IMR-90 (cell line): ENCODE data around the gene SSNA1. TPM values are rescaled to one million over a fixed set of nuclear protein-coding genes. Genes with fewer than 3 reads are reported as not detected.
A peak's percentile ranks its signal among the peaks of the same experiment; 100 is the strongest.

Experiments used
- ATAC-seq: fragments of 200-7000 bp; cut with Tn5 transposase; 2 replicates; pipeline ENCODE4 v1.9.1; 2020; ENCODE audit warnings: low read depth, mild to moderate bottlenecking, moderate library complexity
- BruUV-seq: library from RNA; stranded (reverse); fragments of 400-500 nt; replicated peaks from 2 replicates; lab custom pipeline; 2021; lab: Mats Ljungman, UMichigan
- CTCF ChIA-PET: fragments of 300-600 bp; formaldehyde crosslinking; extraction: SDS; loops from one replicate; lab custom pipeline; 2021; ENCODE audit warnings: antibody characterized with exemption; lab: Yijun Ruan, JAX
- POLR2A ChIA-PET: fragments of 300-600 bp; sonication (Branson Sonifier 250); formaldehyde crosslinking; loops from one replicate; lab custom pipeline; 2022; ENCODE audit warnings: antibody characterized with exemption; ENCODE audit not compliant: unreplicated experiment; lab: Charles Lee
- DNase-seq: peaks from one replicate; pipeline ENCODE4 v3.0.0; 2013
- H2AFZ ChIP-seq: replicated peaks from 2 replicates; pipeline ENCODE3; 2013; ENCODE audit warnings: low read length, mild to moderate bottlenecking; ENCODE audit not compliant: poor library complexity
- H2AK5ac ChIP-seq: 2 replicates; pipeline ENCODE4 v1.6.1; 2013; ENCODE audit warnings: low read depth, low read length, inconsistent platforms
- H2AK9ac ChIP-seq: replicated peaks from 2 replicates; pipeline ENCODE3; 2013; ENCODE audit warnings: mild to moderate bottlenecking, low read depth, low read length, moderate library complexity; ENCODE audit not compliant: poor library complexity
- H2BK120ac ChIP-seq: 2 replicates; pipeline ENCODE4 v1.6.1; 2013; ENCODE audit warnings: low read depth, low read length, inconsistent platforms
- H2BK15ac ChIP-seq: 3 replicates; pipeline ENCODE4 v1.6.1; 2013; ENCODE audit warnings: low read depth, low read length, inconsistent platforms
- H2BK20ac ChIP-seq: 2 replicates; pipeline ENCODE4 v1.6.1; 2013; ENCODE audit warnings: low read depth, mild to moderate bottlenecking, inconsistent platforms, low read length, moderate library complexity
- H2BK5ac ChIP-seq: 2 replicates; pipeline ENCODE4 v1.6.1; 2013; ENCODE audit warnings: mild to moderate bottlenecking, low read depth, low read length, inconsistent platforms; ENCODE audit not compliant: poor library complexity, severe bottlenecking
- H3K14ac ChIP-seq: replicated peaks from 2 replicates; pipeline ENCODE4 v1.6.1; 2013; ENCODE audit warnings: low read depth, low read length, inconsistent platforms
- H3K18ac ChIP-seq: 2 replicates; pipeline ENCODE4 v1.6.1; 2013; ENCODE audit warnings: low read depth, low read length, control low read depth
- H3K23ac ChIP-seq: 2 replicates; pipeline ENCODE4 v1.6.1; 2013; ENCODE audit warnings: low read depth, low read length, inconsistent platforms
- H3K27ac ChIP-seq: 2 replicates; pipeline ENCODE4 v1.5.1; 2013; ENCODE audit warnings: mild to moderate bottlenecking, control low read depth, low read length; ENCODE audit not compliant: insufficient read depth
- H3K27me3 ChIP-seq: 2 replicates; pipeline ENCODE4 v1.6.1; 2013; ENCODE audit warnings: low read length; ENCODE audit not compliant: control insufficient read depth, insufficient read depth
- H3K36me3 ChIP-seq: 2 replicates; pipeline ENCODE4 v1.6.1; 2013; ENCODE audit warnings: low read length, mixed read lengths; ENCODE audit not compliant: control insufficient read depth, insufficient read depth
- H3K4ac ChIP-seq: 2 replicates; pipeline ENCODE4 v1.6.1; 2013; ENCODE audit warnings: low read depth, low read length, inconsistent platforms
- H3K4me1 ChIP-seq: 2 replicates; pipeline ENCODE4 v1.6.1; 2013; ENCODE audit warnings: low read length, mixed read lengths; ENCODE audit not compliant: control insufficient read depth, insufficient read depth
- H3K4me2 ChIP-seq: 2 replicates; pipeline ENCODE4 v1.6.1; 2013; ENCODE audit warnings: low read depth, mild to moderate bottlenecking, control low read depth, low read length, moderate library complexity
- H3K4me3 ChIP-seq: 2 replicates; pipeline ENCODE4 v1.5.1; 2013; ENCODE audit warnings: low read depth, mild to moderate bottlenecking, control low read depth, low read length, moderate library complexity; ENCODE audit not compliant: insufficient read depth
- H3K56ac ChIP-seq: 2 replicates; pipeline ENCODE4 v1.6.1; 2013; ENCODE audit warnings: low read length, inconsistent platforms; ENCODE audit not compliant: insufficient read depth; ENCODE audit errors: extremely low read depth
- H3K79me1 ChIP-seq, 2 experiments: 2 replicates each; pipeline ENCODE4 v1.6.1; 2013; ENCODE audit warnings: low read length in 2 of 2, inconsistent platforms in 1 of 2, low read depth in 1 of 2
- H3K9ac ChIP-seq: 2 replicates; pipeline ENCODE4 v1.6.1; 2013; ENCODE audit warnings: low read depth, low read length, control low read depth
- H3K9me1 ChIP-seq: 2 replicates; pipeline ENCODE4 v1.6.1; 2013; ENCODE audit warnings: low read length, inconsistent platforms; ENCODE audit not compliant: insufficient read depth
- H3K9me3 ChIP-seq: 2 replicates; pipeline ENCODE4 v1.6.1; 2013; ENCODE audit warnings: low read length; ENCODE audit not compliant: control insufficient read depth, insufficient read depth
- H4K20me1 ChIP-seq: 2 replicates; pipeline ENCODE4 v1.6.1; 2013; ENCODE audit warnings: low read length, inconsistent platforms; ENCODE audit not compliant: insufficient read depth
- H4K5ac ChIP-seq: 2 replicates; pipeline ENCODE4 v1.6.1; 2013; ENCODE audit warnings: mild to moderate bottlenecking, low read depth, low read length, control low read depth
- H4K8ac ChIP-seq, 2 experiments: 2 replicates each; pipeline ENCODE4 v1.6.1; 2013; ENCODE audit warnings: low read depth in 2 of 2, low read length in 2 of 2, control low read depth in 1 of 2, inconsistent platforms in 1 of 2
- H4K91ac ChIP-seq: 2 replicates; pipeline ENCODE4 v1.6.1; 2013; ENCODE audit warnings: low read depth, low read length, inconsistent platforms; ENCODE audit not compliant: insufficient read depth
- MAZ ChIP-seq: IDR thresholded peaks from 2 replicates; pipeline ENCODE4 v1.6.1; 2012; ENCODE audit warnings: low read depth, mild to moderate bottlenecking, low read length, improper control_type of control experiment, moderate library complexity, borderline replicate concordance
- MXI1 ChIP-seq: IDR thresholded peaks from 2 replicates; pipeline ENCODE4 v1.6.1; 2012; ENCODE audit warnings: low read depth, mild to moderate bottlenecking, low read length, moderate library complexity, borderline replicate concordance
- POLR2A ChIP-seq: IDR thresholded peaks from 2 replicates; pipeline ENCODE4 v1.6.1; 2012; ENCODE audit warnings: mild to moderate bottlenecking, low read depth, low read length
- RAD21 ChIP-seq: IDR thresholded peaks from 2 replicates; pipeline ENCODE4 v1.6.1; 2012; ENCODE audit warnings: low read length, improper control_type of control experiment
- WGBS, 2 experiments: methylation state at CpG; one replicate each; pipeline versions ENCODE4 v1.1.5 to v1.1.7; 2013; ENCODE audit warnings: missing lambda C conversion rate in 2 of 2; ENCODE audit not compliant: insufficient read length in 1 of 2; ENCODE audit errors: extremely low coverage in 2 of 2; 5-methylcytosine and 5-hydroxymethylcytosine counted together
- dilution Hi-C: fragments of 300-500 bp; cut with HindIII; formaldehyde crosslinking; loops from one replicate; pipeline ENCODE4 v1.14.3; 2018; ENCODE audit warnings: low sequenced_read_pairs; ENCODE audit not compliant: unreplicated experiment
- in situ Hi-C: fragments of 300-500 bp; cut with MboI; formaldehyde crosslinking; loops from 3 replicates; pipeline ENCODE4 v1.14.3; 2019; ENCODE audit warnings: low sequenced_read_pairs, inconsistent platforms, mixed read lengths
- intact Hi-C: fragments of 100-400 bp; cut with micrococcal nuclease; formaldehyde crosslinking; loops from 2 replicates; pipeline ENCODE4 v1.10.0; 2022
- polyA plus RNA-seq, 3 experiments: library from polyadenylated mRNA; depleted of rRNA; stranded (reverse); fragments of >200 nt; gene quantifications; 2 replicates each; pipeline ENCODE4 v1.2.3, GENCODE V29; 2012; ENCODE audit warnings: low replicate concordance in 1 of 3
- total RNA-seq: library from RNA; depleted of rRNA; stranded (reverse); fragments of >200 nt; gene quantifications from 2 replicates; pipeline ENCODE4 v1.2.3, GENCODE V29; 2012

Gene SSNA1
- total and polyA plus RNA-seq, 2 of the 4 experiments (the other 2 are of a cell fraction) = 55.7 to 86.7 TPM

DNA sequence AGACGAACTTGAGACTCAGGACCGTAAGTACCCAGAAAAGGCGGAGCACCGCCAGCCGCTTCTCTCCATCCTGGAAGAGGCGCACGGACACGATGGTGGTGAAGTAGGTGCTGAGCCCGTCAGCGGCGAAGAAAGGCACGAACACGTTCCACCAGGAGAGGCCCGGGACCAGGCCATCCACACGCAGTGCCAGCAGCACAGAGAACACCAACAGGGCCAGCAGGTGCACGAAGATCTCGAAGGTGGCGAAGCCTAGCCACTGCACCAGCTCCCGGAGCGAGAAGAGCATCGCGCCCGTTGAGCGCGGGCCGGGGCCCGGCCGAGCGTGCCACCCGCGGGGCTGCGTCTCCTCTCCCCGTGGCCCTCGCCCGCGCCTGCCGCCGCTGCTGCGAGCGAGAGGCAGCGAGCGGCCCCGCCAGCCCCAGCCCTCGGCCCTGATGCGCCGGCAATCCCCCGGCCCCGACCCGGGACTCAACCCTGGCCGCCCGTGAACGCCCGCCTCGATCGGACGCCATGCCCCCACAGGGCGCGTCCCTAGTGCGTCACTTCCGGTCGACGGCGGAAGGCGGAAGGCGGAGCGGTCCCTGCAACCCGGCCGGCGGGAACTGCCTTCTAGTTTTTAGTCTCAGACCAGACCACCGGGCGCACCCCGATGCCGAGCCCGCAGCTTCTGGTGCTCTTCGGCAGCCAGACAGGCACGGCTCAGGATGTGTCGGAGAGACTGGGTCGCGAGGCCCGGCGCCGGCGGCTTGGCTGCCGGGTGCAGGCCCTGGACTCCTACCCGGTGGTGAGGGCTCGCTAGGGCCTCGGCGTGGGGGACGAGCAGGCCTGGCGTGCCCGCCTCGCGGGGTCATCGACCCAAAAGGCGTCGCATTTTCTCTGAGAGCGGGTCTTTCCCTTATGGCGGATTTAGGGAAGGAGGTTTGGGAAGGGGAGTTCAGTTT lies 16.9 kb downstream of the SSNA1 start, which contains the start of the genes NDOR1 and TMEM203:
NDOR1 (plus strand) TSS at position 575 of the 944 bp plus-strand sequence; CDS start at position 653, 78 bp downstream.
TMEM203 (minus strand) TSS at position 523 of the 944 bp plus-strand sequence; CDS start at position 289, 234 bp downstream.
- Histone ChIP-seq H3K56ac (peak within 1 kb of the TSS; percentile 71), H3K18ac (no peak within 1 kb of the TSS), H4K91ac (peak within 1 kb of the TSS; percentile 75), H3K4me1 (peaks cover 10% of the 10 kb centered on the region), H3K36me3 (peaks cover 8% of the 10 kb centered on the region), H3K27ac (peak within 1 kb of the TSS; percentile 85), H3K4ac (peak within 1 kb of the TSS; percentile 89), H2BK5ac (peak within 1 kb of the TSS; percentile 41), H2BK20ac (no peak within 1 kb of the TSS), H3K14ac (peak within 1 kb of the TSS; percentile 66), H3K9me1 (0 out of 2 replicates have a peak, but pooled peaks cover 2% of the 10 kb centered on the region), H2AFZ (peak within 1 kb of the TSS; percentile 97), H3K4me3 (peak within 1 kb of the TSS; percentile 93), H2AK9ac (peak within 1 kb of the TSS; percentile 97), H3K23ac (peak within 1 kb of the TSS; percentile 98), H2BK15ac (no peak within 1 kb of the TSS), H3K27me3 (no peaks in the 10 kb centered on the region), H2AK5ac (peak within 1 kb of the TSS; percentile 90), H3K79me1 (peaks cover 45 to 63% of the 10 kb centered on the region in 2 experiments), H4K20me1 (peaks cover 9% of the 10 kb centered on the region), H4K8ac (peak within 1 kb of the TSS; percentile 94 to 98), H3K9me3 (no peaks in the 10 kb centered on the region), H3K4me2 (peak within 1 kb of the TSS; percentile 99), H3K9ac (peak within 1 kb of the TSS; percentile 89), H2BK120ac (no peak within 1 kb of the TSS), H4K5ac (peak within 1 kb of the TSS; percentile 76)
- no TSS peak for BruUV-seq
- WGBS, 2 experiments = 0% methylated on average over 37 of the region's 98 CpGs; no CpG with 5 or more reads in 1 of the 2 experiments
- dilution Hi-C loops (no loop called here), in situ Hi-C loops (no loop called here), intact Hi-C loops (no loop called here)
- peak; percentile 85; the same call in 1 of the 2 replicates for TF ChIP-seq MXI1
- TF ChIP-seq POLR2A = peak; percentile 77
- no peak; the same call in 1 of the 2 replicates for TF ChIP-seq RAD21
- TF ChIP-seq MAZ = peak; percentile 91; the same call in 1 of the 2 replicates
- DNase-seq = peak; percentile 77
- ChIA-PET CTCF (no interaction called here), POLR2A (interaction anchor here (0.6 kb wide), 1 partner anchor 76 kb away, joined by 4 read pairs; no protein-coding TSS in a partner anchor)
- peak; percentile 53 for ATAC-seq
